Fibroblast of lung (primary cell): ENCODE data around the gene ID2. TPM values are rescaled to one million over a fixed set of nuclear protein-coding genes. Genes with fewer than 3 reads are reported as not detected.

ENCODE experiments used
- DNase-seq, 2 donors: peaks; one replicate each; pipeline versions ENCODE4 v3.0.0 to v3.0.0-alpha.2; 2010; ENCODE audit warnings: low read depth in 2 of 2
- H2AFZ ChIP-seq: 2 replicates; pipeline ENCODE4 v1.5.1; 2012; ENCODE audit warnings: low read length, control low read depth, inconsistent platforms
- H3K27ac ChIP-seq: 2 replicates; pipeline ENCODE4 v1.5.1; 2011; ENCODE audit warnings: low read length, control low read depth; ENCODE audit not compliant: insufficient read depth
- H3K27me3 ChIP-seq: 2 replicates; pipeline ENCODE4 v1.5.1; 2011; ENCODE audit warnings: mild to moderate bottlenecking, low read length; ENCODE audit not compliant: control insufficient read depth, insufficient read depth
- H3K36me3 ChIP-seq: 2 replicates; pipeline ENCODE4 v1.5.1; 2011; ENCODE audit warnings: low read length; ENCODE audit not compliant: control insufficient read depth, insufficient read depth
- H3K4me1 ChIP-seq: 2 replicates; pipeline ENCODE4 v1.5.1; 2011; ENCODE audit warnings: low read length; ENCODE audit not compliant: control insufficient read depth, insufficient read depth; ENCODE audit errors: extremely low read depth
- H3K4me2 ChIP-seq: 2 replicates; pipeline ENCODE4 v1.5.1; 2011; ENCODE audit warnings: low read length, control low read depth; ENCODE audit not compliant: insufficient read depth; ENCODE audit errors: extremely low read depth
- H3K4me3 ChIP-seq, 4 experiments: fragments of 200-600 bp in 1 of 4; sonication (generic) in 1 of 4; replicated peaks in 1 of 4; 2 replicates each; pipeline ENCODE4 v1.5.1; 2011 to 2016; ENCODE audit warnings: low read length in 4 of 4, low read depth in 3 of 4, mild to moderate bottlenecking in 3 of 4, control low read depth in 2 of 4, inconsistent platforms in 1 of 4, mixed read lengths in 1 of 4; ENCODE audit not compliant: insufficient read depth in 1 of 4; ENCODE audit errors: control extremely low read depth in 1 of 4
- H3K79me2 ChIP-seq: 2 replicates; pipeline ENCODE4 v1.5.1; 2012; ENCODE audit warnings: mild to moderate bottlenecking, low read length, inconsistent platforms; ENCODE audit not compliant: control insufficient read depth, insufficient read depth
- H3K9ac ChIP-seq: 2 replicates; pipeline ENCODE4 v1.5.1; 2011; ENCODE audit warnings: mild to moderate bottlenecking, low read length, control low read depth; ENCODE audit not compliant: insufficient read depth
- H3K9me3 ChIP-seq: 2 replicates; pipeline ENCODE4 v1.5.1; 2012; ENCODE audit warnings: low read depth, low read length; ENCODE audit not compliant: control insufficient read depth, insufficient read depth
- H4K20me1 ChIP-seq: 2 replicates; pipeline ENCODE4 v1.5.1; 2011; ENCODE audit warnings: low read length; ENCODE audit not compliant: control insufficient read depth, insufficient read depth; ENCODE audit errors: extremely low read depth
- CTCF ChIP-seq, 2 donors: IDR thresholded peaks in 1 of 2; conservative IDR thresholded peaks in 1 of 2; 1 replicate in 1 of 2; 2 replicates in 1 of 2; pipeline ENCODE4 v1.5.1; 2011 to 2012; ENCODE audit warnings: low read length in 2 of 2, control low read depth in 1 of 2, inconsistent platforms in 1 of 2, low read depth in 1 of 2, mild to moderate bottlenecking in 1 of 2
- EZH2 ChIP-seq: IDR thresholded peaks from 2 replicates; pipeline ENCODE4 v1.5.1; 2012; ENCODE audit warnings: low read length, control low read depth, mild to moderate bottlenecking; ENCODE audit errors: missing control alignments
- polyA plus RNA-seq, 2 donors: library from polyadenylated mRNA; depleted of rRNA in 1 of 2; stranded (reverse) in 1 of 2; unstranded in 1 of 2; fragments of >200 nt; gene quantifications; 2 replicates each; pipeline ENCODE4 v1.2.1, GENCODE V29; 2011 to 2012; ENCODE audit warnings: missing spikeins in 1 of 2
- total RNA-seq: library from RNA; depleted of rRNA; stranded (reverse); fragments of >200 nt; gene quantifications from 2 replicates; pipeline ENCODE4 v1.2.1, GENCODE V29; 2014

Gene ID2
- total and polyA plus RNA-seq, 2 donors (not counting 1 experiment from before 2014, with no cell fraction given), result 23.1 to 66.6 TPM

- Histone ChIP-seq H3K9me3 (no peaks in the 10 kb centered on the region), H3K79me2 (no peaks in the 10 kb centered on the region), H4K20me1 (no peaks in the 10 kb centered on the region), H3K9ac (no peak overlapping the region), H3K27ac (no peak overlapping the region), H3K4me1 (no peaks in the 10 kb centered on the region), H3K4me2 (no peak overlapping the region), H2AFZ (no peak overlapping the region), H3K4me3 (no peak overlapping the region), H3K27me3 (no peaks in the 10 kb centered on the region), H3K36me3 (no peaks in the 10 kb centered on the region)
- no peak for TF ChIP-seq EZH2
- no peak for TF ChIP-seq CTCF (conservative IDR thresholded peaks at IDR 0.05 in 1 of 2, IDR thresholded peaks at IDR 0.05 in 1 of 2; ENCODE audit: low read depth in 1 of 2, low read length in 2 of 2)
- no peak for DNase-seq
Observed at GRCh38 chr2:8643250-8643995, 38.4 kb upstream of the ID2 start.

GRCh38 chr2:8643996-8644356, 37.9 kb upstream of the ID2 start:
- H3K9me3 ChIP-seq, result no peaks in the 10 kb centered on the region
- TF ChIP-seq CTCF (conservative IDR thresholded peaks at IDR 0.05 in 1 of 2, IDR thresholded peaks at IDR 0.05 in 1 of 2; ENCODE audit: low read depth in 1 of 2, low read length in 2 of 2) (no peak), EZH2 (no peak)
- H3K79me2 ChIP-seq, result no peaks in the 10 kb centered on the region
- no peak overlapping the region for H3K4me3 ChIP-seq
- H2AFZ ChIP-seq, result no peak overlapping the region
- H3K27ac ChIP-seq, result no peak overlapping the region
- no peaks in the 10 kb centered on the region for H4K20me1 ChIP-seq
- no peaks in the 10 kb centered on the region for H3K27me3 ChIP-seq
- no peak for DNase-seq
- no peaks in the 10 kb centered on the region for H3K4me1 ChIP-seq
- H3K36me3 ChIP-seq, result no peaks in the 10 kb centered on the region
- no peak overlapping the region for H3K9ac ChIP-seq
- H3K4me2 ChIP-seq, result no peak overlapping the region

GRCh38 chr2:8644605-8645175, 37.2 kb upstream of the ID2 start:
- Histone ChIP-seq H3K9me3 (no peaks in the 10 kb centered on the region), H3K9ac (no peak overlapping the region), H3K79me2 (no peaks in the 10 kb centered on the region), H3K4me3 (no peak overlapping the region), H3K27ac (no peak overlapping the region), H3K27me3 (no peaks in the 10 kb centered on the region), H3K4me1 (no peaks in the 10 kb centered on the region), H3K36me3 (no peaks in the 10 kb centered on the region), H4K20me1 (no peaks in the 10 kb centered on the region), H2AFZ (no peak overlapping the region), H3K4me2 (no peak overlapping the region)
- no peak for DNase-seq
- no peak for TF ChIP-seq EZH2
- TF ChIP-seq CTCF (conservative IDR thresholded peaks at IDR 0.05 in 1 of 2, IDR thresholded peaks at IDR 0.05 in 1 of 2; ENCODE audit: low read depth in 1 of 2, low read length in 2 of 2), result no peak
